GM18498 (cell line): Measurements from ENCODE around the gene SLC25A3.
"Not testable (repeated sequence)": the region's sequence is repeated elsewhere in the genome, so short reads cannot be mapped to it uniquely, and the experiment has no call there.

ENCODE experiments used
- ATAC-seq: cut with Tn5 transposase; IDR thresholded peaks from one replicate; pipeline ENCODE4 v1.9.1; 2021; ENCODE audit warnings: mild to moderate bottlenecking, moderate library complexity; ENCODE audit not compliant: unreplicated experiment

The SLC25A3 gene

DNA sequence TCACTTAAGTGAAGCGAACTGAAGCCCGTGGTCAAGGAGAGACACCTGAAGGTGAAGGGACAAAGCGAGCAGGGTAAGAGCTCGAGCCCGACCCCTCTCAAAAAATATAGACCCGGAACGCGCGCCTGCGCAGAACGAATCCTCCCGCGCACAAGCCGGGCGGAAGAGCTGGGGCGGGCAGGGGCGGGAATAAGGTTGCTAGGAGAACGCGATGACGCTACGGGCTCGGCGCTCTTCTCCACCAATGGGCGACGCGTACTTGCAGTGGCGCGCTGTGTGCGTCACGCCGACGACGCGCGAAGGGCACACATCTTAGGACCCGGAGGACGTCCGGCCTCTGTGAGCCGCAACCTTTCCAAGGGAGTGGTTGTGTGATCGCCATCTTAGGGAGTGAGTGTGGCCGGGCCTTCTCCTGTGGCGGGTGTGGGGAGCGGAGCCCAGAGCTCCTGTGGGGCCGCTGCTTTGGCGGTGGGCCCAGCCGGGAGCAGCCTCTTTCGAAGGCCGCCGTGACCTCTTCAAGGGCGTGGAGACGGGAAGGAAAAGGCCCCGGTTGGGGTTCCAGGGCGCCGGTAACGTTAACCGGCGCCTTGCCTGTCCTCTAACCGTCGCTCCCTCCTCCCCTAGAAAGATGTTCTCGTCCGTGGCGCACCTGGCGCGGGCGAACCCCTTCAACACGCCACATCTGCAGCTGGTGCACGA is at the start of gene SLC25A3:
Gene SLC25A3, plus strand, starts transcription at position 336 of the 699 bp plus-strand sequence. Its CDS starts 293 bp downstream, at position 629.
- peak; percentile 99 for ATAC-seq

GRCh38 chr12:98543701-98544100 is 49.8 kb upstream of the SLC25A3 start:
- no peak for ATAC-seq

- no peak for ATAC-seq
Observed at GRCh38 chr12:98544751-98545150, 48.7 kb upstream of the SLC25A3 start.

DNA sequence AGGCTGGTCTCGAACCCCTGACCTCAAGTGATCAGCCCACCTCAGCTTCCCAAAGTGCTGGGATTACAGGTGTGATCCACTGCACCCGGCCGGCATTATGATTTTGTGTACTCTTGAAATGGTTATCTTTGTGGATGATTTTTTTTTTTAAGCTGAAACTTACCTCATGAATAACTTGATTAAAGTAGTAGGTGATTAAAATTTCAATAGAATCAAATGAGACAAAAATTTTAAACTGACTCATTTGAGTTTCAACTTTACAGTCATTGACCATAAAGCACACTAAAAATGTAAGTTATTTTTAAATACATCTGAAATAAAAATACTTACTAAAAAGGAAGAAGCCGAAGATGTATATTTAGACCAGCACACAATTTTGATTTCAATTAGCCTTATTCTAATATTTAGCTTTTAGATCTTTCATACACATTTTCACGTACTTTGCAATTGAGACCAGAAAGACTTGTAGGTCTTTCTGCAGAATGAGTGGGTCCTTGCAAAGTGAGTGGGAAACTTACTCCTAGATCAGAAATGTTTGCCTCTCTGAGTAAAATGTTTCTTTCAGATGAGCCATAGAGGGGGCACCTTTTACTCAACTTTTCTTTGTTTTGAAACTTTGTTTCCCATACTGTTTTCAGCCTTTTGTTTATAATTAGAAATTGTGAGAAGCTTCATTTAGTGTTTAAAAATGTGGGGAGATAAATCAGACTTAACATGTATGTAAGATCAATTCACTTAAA is 43.9 kb upstream of the SLC25A3 start:
- ATAC-seq: no peak

DNA sequence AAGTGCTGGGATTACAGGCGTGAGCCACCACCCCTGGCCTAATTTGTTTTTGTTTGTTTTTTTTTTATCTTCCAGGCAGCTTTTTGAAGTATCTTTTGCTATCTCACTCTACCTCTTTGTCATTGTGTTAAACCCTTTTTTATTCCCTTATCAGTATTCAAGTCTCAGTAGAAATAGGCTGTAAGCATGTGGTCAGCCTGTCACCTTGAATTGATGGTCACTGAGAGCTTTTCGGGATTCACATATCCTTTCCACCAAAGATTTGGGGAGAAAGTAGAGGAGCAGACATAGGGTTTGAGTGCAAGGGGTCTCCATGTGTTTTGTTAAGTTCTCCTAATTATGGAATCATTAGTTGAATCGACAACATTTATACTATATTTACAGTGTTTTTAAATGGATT is 41.7 kb upstream of the SLC25A3 start:
- ATAC-seq: no peak

DNA sequence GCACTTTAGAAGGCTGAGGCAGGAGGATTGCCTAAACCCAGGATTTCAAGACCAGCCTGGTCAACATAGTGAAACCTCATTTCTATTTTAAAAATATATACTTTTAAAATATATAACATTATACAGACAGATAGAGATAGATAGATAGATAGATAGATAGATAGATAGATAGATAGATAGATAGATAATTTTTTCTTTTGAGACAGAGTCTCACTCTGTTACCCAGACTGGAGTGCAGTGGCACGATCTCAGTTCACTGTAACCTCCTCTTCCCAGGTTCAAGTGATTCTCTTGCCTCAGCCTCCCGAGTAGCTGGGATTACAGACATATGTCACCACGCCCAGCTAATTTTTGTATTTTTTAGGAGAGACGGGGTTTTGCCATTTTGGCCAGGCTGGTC is 35.4 kb upstream of the SLC25A3 start:
- ATAC-seq: not testable (repeated sequence)

DNA sequence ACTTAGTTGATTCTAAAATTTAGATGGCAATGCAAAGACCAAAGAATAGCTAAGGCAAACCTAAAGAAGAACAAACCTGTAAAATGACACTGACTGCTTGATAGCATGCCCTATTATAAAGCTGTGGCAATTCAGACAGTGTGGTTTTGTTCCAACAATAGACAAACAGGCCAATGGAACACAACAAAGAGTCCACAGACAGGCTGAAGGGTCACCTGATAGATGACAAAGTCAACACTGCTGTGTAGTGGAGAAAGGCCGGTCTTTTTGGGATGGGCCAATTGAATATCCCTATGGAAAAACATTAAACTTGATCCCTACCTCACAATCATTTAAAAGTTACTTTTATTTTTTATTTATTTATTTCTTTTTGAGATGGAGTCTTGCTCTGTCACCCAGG is 33.8 kb upstream of the SLC25A3 start:
- no peak for ATAC-seq

GRCh38 chr12:98561846-98562245 is 31.6 kb upstream of the SLC25A3 start:
- ATAC-seq: no peak

DNA sequence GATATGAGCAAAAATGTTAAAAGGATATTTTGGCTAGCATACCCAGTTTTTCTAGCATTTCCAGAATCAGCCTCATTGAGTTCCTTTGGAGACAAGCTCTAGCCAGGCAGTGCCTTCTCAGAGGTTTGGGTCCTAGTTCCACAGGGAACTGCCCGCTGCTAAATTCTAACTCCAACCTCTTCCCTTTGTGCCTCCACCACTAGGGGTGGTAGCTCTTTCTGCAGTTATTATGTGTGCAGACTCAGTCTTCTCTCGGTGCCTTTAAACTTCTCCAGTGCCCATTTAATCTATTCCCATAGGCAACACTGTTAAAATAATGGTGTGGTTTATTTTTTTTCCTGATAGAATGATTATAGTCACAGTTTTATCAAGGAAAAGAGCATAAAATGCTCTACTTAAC is 21.5 kb upstream of the SLC25A3 start:
- ATAC-seq: no peak

DNA sequence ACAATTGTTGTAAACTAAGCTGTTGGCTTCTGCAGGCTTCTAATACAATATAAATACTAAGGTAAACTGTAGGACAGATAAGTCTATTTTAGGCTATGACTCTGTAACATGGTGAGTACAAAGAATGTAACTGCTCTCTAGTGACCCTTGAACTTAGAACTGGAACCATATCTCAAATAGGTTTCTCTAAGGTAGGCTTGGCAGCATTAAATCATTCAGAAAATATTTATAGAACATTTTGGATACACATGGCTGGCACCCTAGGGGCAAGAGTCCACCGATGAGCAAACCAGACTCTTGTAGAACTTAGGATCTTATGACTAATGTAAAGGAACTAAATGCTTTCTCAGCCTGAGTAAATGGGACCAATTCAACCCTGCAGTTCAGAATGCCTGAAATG is 19.4 kb upstream of the SLC25A3 start:
- ATAC-seq: no peak

- no peak for ATAC-seq
Observed at GRCh38 chr12:98575013-98575412, 18.5 kb upstream of the SLC25A3 start.

GRCh38 chr12:98576795-98577194 is 16.7 kb upstream of the SLC25A3 start:
- ATAC-seq: not testable (repeated sequence)

GRCh38 chr12:98578392-98578791 is 15.1 kb upstream of the SLC25A3 start:
- no peak for ATAC-seq

- ATAC-seq: no peak
Observed at GRCh38 chr12:98578821-98579220, 14.7 kb upstream of the SLC25A3 start.

DNA sequence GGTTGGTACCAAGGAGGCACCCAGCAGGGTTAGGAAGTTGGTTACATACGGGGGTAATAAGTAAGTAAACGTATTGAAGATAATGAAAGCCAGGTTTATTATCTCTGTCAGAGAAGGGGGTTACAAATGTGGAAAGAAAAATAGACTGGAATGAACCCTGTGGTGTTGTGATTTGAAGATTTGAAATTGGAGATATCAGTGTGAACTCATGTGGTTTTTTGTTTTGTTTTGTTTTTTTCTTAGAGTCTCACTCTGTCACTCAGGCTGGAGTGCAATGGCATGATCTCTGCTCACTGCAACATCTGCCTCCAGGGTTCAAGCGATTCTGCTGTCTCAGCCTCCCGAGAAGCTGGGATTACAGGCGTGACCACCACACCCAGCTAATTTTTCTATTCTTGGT is 14.1 kb upstream of the SLC25A3 start:
- no peak for ATAC-seq

- no peak for ATAC-seq
Observed at GRCh38 chr12:98579835-98580234, 13.7 kb upstream of the SLC25A3 start.

DNA sequence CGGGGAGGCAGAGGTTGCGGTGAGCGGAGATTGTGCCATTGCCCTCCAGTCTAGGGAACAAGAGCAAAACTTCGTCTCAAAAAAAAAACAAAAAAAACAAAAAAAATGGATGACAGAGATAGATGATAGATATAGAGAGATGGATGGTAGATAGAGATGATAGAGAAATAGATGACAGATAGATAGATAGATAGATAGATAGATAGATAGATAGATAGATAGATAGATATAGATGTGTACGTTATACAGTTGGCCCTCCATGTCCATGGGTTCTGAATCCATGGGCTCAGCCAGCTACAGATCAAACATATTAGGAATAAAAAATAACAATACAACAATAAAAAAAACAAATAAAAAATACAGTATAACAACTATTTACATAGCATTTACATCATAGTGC is 12.8 kb upstream of the SLC25A3 start:
- no peak for ATAC-seq

- no peak for ATAC-seq
Observed at GRCh38 chr12:98581101-98581500, 12.4 kb upstream of the SLC25A3 start.

- ATAC-seq: no peak
Observed at GRCh38 chr12:98582093-98582492, 11.4 kb upstream of the SLC25A3 start.

GRCh38 chr12:98587084-98587483 is 6.4 kb upstream of the SLC25A3 start:
- no peak for ATAC-seq

DNA sequence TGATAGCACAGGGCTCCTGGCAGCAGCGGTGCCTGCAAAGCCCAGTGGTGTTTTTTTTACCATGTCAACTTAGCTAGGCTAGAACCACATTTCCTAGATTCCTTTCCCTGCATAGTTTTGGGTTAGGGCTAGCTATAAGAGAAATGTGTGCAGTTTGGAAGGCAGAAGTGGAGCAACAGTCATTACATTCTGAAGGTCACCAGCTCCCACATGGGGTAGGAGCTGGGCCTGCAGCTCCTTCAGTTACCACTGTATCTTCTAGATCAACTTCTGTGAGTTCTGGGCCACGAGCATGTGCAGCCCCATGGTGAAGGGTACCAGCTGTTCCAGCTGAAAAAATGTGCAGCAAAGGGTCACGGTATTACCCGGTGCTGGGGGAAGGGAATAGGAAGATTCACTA is 2.3 kb upstream of the SLC25A3 start:
- ATAC-seq: no peak

- no peak for ATAC-seq
Observed at GRCh38 chr12:98592825-98593322, 612 bp upstream of the SLC25A3 start.
